Uterus (tissue), 4 donors: ENCODE measurements around the gene MYBPC1. TPM values are rescaled to one million over a fixed set of nuclear protein-coding genes. Genes with fewer than 3 reads are reported as not detected.
A peak's percentile ranks its signal among the peaks of the same experiment; 100 is the strongest.

Experiments used
- DNase-seq, 2 donors: peaks; one replicate each; pipeline ENCODE4 v3.0.0-alpha.2; 2019 to 2020
- H3K27ac ChIP-seq, 2 donors: fragments of 200-600 bp; sonication (generic); 1 replicate in 1 of 2; 2 replicates in 1 of 2; pipeline ENCODE4 v1.5.1; 2016 to 2018
- H3K27me3 ChIP-seq, 2 donors: fragments of 200-600 bp; sonication (generic); one replicate each; pipeline ENCODE4 v1.5.1; 2018 to 2019; ENCODE audit warnings: control low read depth in 1 of 2
- H3K36me3 ChIP-seq, 2 donors: fragments of 200-600 bp; sonication (generic); one replicate each; pipeline ENCODE4 v1.5.1; 2019; ENCODE audit warnings: control low read depth in 1 of 2
- H3K4me1 ChIP-seq, 2 donors: fragments of 200-600 bp; sonication (generic); one replicate each; pipeline ENCODE4 v1.5.1; 2018 to 2019; ENCODE audit warnings: control low read depth in 1 of 2
- H3K4me3 ChIP-seq, 2 donors: fragments of 200-600 bp; sonication (generic); 1 replicate in 1 of 2; 2 replicates in 1 of 2; pipeline ENCODE4 v1.5.1; 2018 to 2019; ENCODE audit warnings: mild to moderate bottlenecking in 1 of 2
- H3K9me3 ChIP-seq, 2 donors: fragments of 200-600 bp; sonication (generic); one replicate each; pipeline ENCODE4 v1.5.1; 2019; ENCODE audit warnings: control low read depth in 1 of 2
- CTCF ChIP-seq, 4 experiments: fragments of 200-600 bp in 2 of 4; fragments of 450-650 bp in 2 of 4; sonication (generic) in 2 of 4; IDR thresholded peaks; one replicate each; pipeline ENCODE4 v1.5.1; 2016 to 2019; ENCODE audit warnings: antibody characterized with exemption in 4 of 4, mild to moderate bottlenecking in 2 of 4, moderate library complexity in 1 of 4
- POLR2A ChIP-seq, 2 donors: fragments of 450-650 bp; IDR thresholded peaks; one replicate each; pipeline ENCODE4 v1.6.1; 2016; ENCODE audit warnings: antibody characterized with exemption in 2 of 2, mild to moderate bottlenecking in 1 of 2, moderate library complexity in 1 of 2
- intact Hi-C: fragments of 100-400 bp; cut with DNase I; formaldehyde crosslinking; loops from one replicate; pipeline ENCODE4 v1.15.1; 2023; ENCODE audit warnings: low total_unique reads
- total RNA-seq, 4 donors: library from RNA; depleted of rRNA in 3 of 4; stranded (reverse); fragments of >200 nt in 3 of 4; gene quantifications; one replicate each; pipeline versions ENCODE4 v1.1.0 to v1.2.4, GENCODE V29; 2014 to 2023
- donor health status: DM: yes; HTN: yes; CAD: no.

MYBPC1 gene
- total RNA-seq, 4 donors from 2014 or later: 0.14 to 0.73 TPM; not detected in 2

GRCh38 chr12:101694986-101695385 is 100.2 kb downstream of the MYBPC1 start:
- intact Hi-C loops: no loop called here
- no peak for DNase-seq
- Histone ChIP-seq H3K27me3 (no peaks in the 10 kb centered on the region), H3K9me3 (no peaks in the 10 kb centered on the region), H3K4me1 (no peaks in the 10 kb centered on the region), H3K36me3 (no peaks in the 10 kb centered on the region), H3K27ac (no peak overlapping the region), H3K4me3 (no peak overlapping the region)
- no peak for TF ChIP-seq POLR2A (IDR thresholded peaks at IDR 0.05)
- TF ChIP-seq CTCF (IDR thresholded peaks at IDR 0.05): no peak

GRCh38 chr12:101695706-101696105 is 100.9 kb downstream of the MYBPC1 start:
- no peak for DNase-seq
- Histone ChIP-seq H3K4me1 (no peaks in the 10 kb centered on the region), H3K27me3 (no peaks in the 10 kb centered on the region), H3K27ac (no peak overlapping the region), H3K36me3 (no peaks in the 10 kb centered on the region), H3K9me3 (no peaks in the 10 kb centered on the region), H3K4me3 (no peak overlapping the region)
- intact Hi-C loops: no loop called here
- no peak for TF ChIP-seq CTCF (IDR thresholded peaks at IDR 0.05)
- no peak for TF ChIP-seq POLR2A (IDR thresholded peaks at IDR 0.05)

GRCh38 chr12:101696251-101697196 is 101.8 kb downstream of the MYBPC1 start:
- intact Hi-C loops: no loop called here
- Histone ChIP-seq H3K36me3 (no peaks in the 10 kb centered on the region), H3K4me3 (peak overlapping the region; percentile 82 to 97), H3K27me3 (no peaks in the 10 kb centered on the region), H3K9me3 (no peaks in the 10 kb centered on the region), H3K4me1 (no peaks in the 10 kb centered on the region), H3K27ac (peak overlapping the region; percentile 91)
- DNase-seq: peak; percentile 24 to 33
- no peak for TF ChIP-seq POLR2A (IDR thresholded peaks at IDR 0.05)

GRCh38 chr12:101697197-101697929 is 102.6 kb downstream of the MYBPC1 start, which contains the start of gene CHPT1:
TSS of gene CHPT1 (plus strand) at chr12:101697640. CDS start at chr12:101697862, 222 bp downstream.
- H3K4me3 ChIP-seq: peak within 1 kb of the TSS; percentile 82 to 97
- no peaks in the 10 kb centered on the region for H3K4me1 ChIP-seq
- no peaks in the 10 kb centered on the region for H3K9me3 ChIP-seq
- intact Hi-C loops: no loop called here
- no peaks in the 10 kb centered on the region for H3K27me3 ChIP-seq
- H3K27ac ChIP-seq: peak within 1 kb of the TSS; percentile 91
- H3K36me3 ChIP-seq: no peaks in the 10 kb centered on the region
- DNase-seq: peak; percentile 50 to 59
- TF ChIP-seq CTCF (IDR thresholded peaks at IDR 0.05) (no peak), POLR2A (IDR thresholded peaks at IDR 0.05) (peak in 1 of 2 donors; percentile 58)

- Histone ChIP-seq H3K27me3 (no peaks in the 10 kb centered on the region), H3K27ac (peak overlapping the region; percentile 91), H3K4me3 (peak overlapping the region; percentile 82 to 97), H3K36me3 (no peaks in the 10 kb centered on the region), H3K4me1 (no peaks in the 10 kb centered on the region), H3K9me3 (no peaks in the 10 kb centered on the region)
- TF ChIP-seq POLR2A (IDR thresholded peaks at IDR 0.05): peak in 1 of 2 donors; percentile 23
- TF ChIP-seq CTCF (IDR thresholded peaks at IDR 0.05): no peak
- peak; percentile 46 to 59 for DNase-seq
- intact Hi-C loops: no loop called here
Measured at GRCh38 chr12:101697930-101698799, 103.4 kb downstream of the MYBPC1 start.
